ACC112 (cell line): ENCODE measurements around the gene TMPRSS6.

Source experiments
- H2AFZ ChIP-seq: fragments of 200-600 bp; sonication (generic); one replicate; pipeline ENCODE4 v1.6.0; 2017; ENCODE audit warnings: antibody characterized with exemption, low read length; ENCODE audit not compliant: unreplicated experiment
- H3K27ac ChIP-seq: fragments of 200-600 bp; sonication (generic); 2 replicates; pipeline ENCODE4 v1.5.1; 2014; ENCODE audit warnings: low read depth, mild to moderate bottlenecking, antibody characterized with exemption, low read length, moderate library complexity
- H3K27me3 ChIP-seq: fragments of 200-600 bp; sonication (generic); 2 replicates; pipeline ENCODE4 v1.6.1; 2014; ENCODE audit warnings: mild to moderate bottlenecking, antibody characterized with exemption, low read length, moderate library complexity, mixed read lengths; ENCODE audit not compliant: insufficient read depth
- H3K36me3 ChIP-seq: fragments of 200-600 bp; sonication (generic); 2 replicates; pipeline ENCODE4 v1.6.1; 2016; ENCODE audit warnings: mild to moderate bottlenecking, antibody characterized with exemption, low read length, moderate library complexity, mixed read lengths; ENCODE audit not compliant: insufficient read depth
- H3K4me1 ChIP-seq: fragments of 200-600 bp; sonication (generic); one replicate; pipeline ENCODE4 v1.6.1; 2016; ENCODE audit warnings: low read length, mixed read lengths; ENCODE audit not compliant: insufficient read depth, unreplicated experiment, control insufficient read depth
- H3K4me3 ChIP-seq: fragments of 200-600 bp; sonication (generic); 2 replicates; pipeline ENCODE4 v1.5.1; 2014; ENCODE audit warnings: mild to moderate bottlenecking, low read depth, low read length
- H3K79me2 ChIP-seq: fragments of 200-600 bp; sonication (generic); one replicate; pipeline ENCODE4 v1.6.0; 2016; ENCODE audit warnings: low read length; ENCODE audit not compliant: control insufficient read depth, unreplicated experiment, insufficient read depth

Gene TMPRSS6

GRCh38 chr22:37127350-37127878 lies 17.9 kb upstream of the TMPRSS6 start:
- no peaks in the 10 kb centered on the region for H3K79me2 ChIP-seq

GRCh38 chr22:37126882-37127281 lies 17.4 kb upstream of the TMPRSS6 start:
- H3K27me3 ChIP-seq, result no peaks in the 10 kb centered on the region; the same call in 1 of the 2 replicates
- H3K4me1 ChIP-seq, result no peaks in the 10 kb centered on the region

More at GRCh38 chr22:37127350-37127878, 17.9 kb upstream of the TMPRSS6 start:
- Histone ChIP-seq H3K4me3 (no peak overlapping the region), H3K4me1 (no peaks in the 10 kb centered on the region), H3K27ac (no peak overlapping the region), H3K27me3 (no peaks in the 10 kb centered on the region; the same call in 1 of the 2 replicates), H3K36me3 (no peaks in the 10 kb centered on the region), H2AFZ (no peak overlapping the region)

GRCh38 chr22:37126383-37126782 lies 16.9 kb upstream of the TMPRSS6 start:
- no peaks in the 10 kb centered on the region for H3K79me2 ChIP-seq
- H3K27me3 ChIP-seq, result no peaks in the 10 kb centered on the region; the same call in 1 of the 2 replicates
- H2AFZ ChIP-seq, result no peak overlapping the region
- H3K27ac ChIP-seq, result no peak overlapping the region
- H3K36me3 ChIP-seq, result no peaks in the 10 kb centered on the region
- no peaks in the 10 kb centered on the region for H3K4me1 ChIP-seq
- no peak overlapping the region for H3K4me3 ChIP-seq

More at GRCh38 chr22:37126882-37127281, 17.4 kb upstream of the TMPRSS6 start:
- H3K4me3 ChIP-seq, result no peak overlapping the region
- no peak overlapping the region for H3K27ac ChIP-seq
- no peaks in the 10 kb centered on the region for H3K79me2 ChIP-seq
- no peak overlapping the region for H2AFZ ChIP-seq
- no peaks in the 10 kb centered on the region for H3K36me3 ChIP-seq

GRCh38 chr22:37123649-37124048 lies 14.1 kb upstream of the TMPRSS6 start:
- Histone ChIP-seq H3K4me3 (no peak overlapping the region), H2AFZ (no peak overlapping the region), H3K4me1 (no peaks in the 10 kb centered on the region), H3K36me3 (no peaks in the 10 kb centered on the region), H3K27ac (no peak overlapping the region), H3K27me3 (no peaks in the 10 kb centered on the region; the same call in 1 of the 2 replicates), H3K79me2 (no peaks in the 10 kb centered on the region)

- H3K36me3 ChIP-seq, result no peaks in the 10 kb centered on the region
- H3K27ac ChIP-seq, result no peak overlapping the region
- no peak overlapping the region for H3K4me3 ChIP-seq
- no peaks in the 10 kb centered on the region; the same call in 1 of the 2 replicates for H3K27me3 ChIP-seq
- no peaks in the 10 kb centered on the region for H3K4me1 ChIP-seq
- H3K79me2 ChIP-seq, result no peaks in the 10 kb centered on the region
- no peak overlapping the region for H2AFZ ChIP-seq
Observed at GRCh38 chr22:37122598-37123180, 13.2 kb upstream of the TMPRSS6 start.

- no peak overlapping the region for H3K27ac ChIP-seq
- H3K4me1 ChIP-seq, result no peaks in the 10 kb centered on the region
- no peaks in the 10 kb centered on the region for H3K36me3 ChIP-seq
- H3K79me2 ChIP-seq, result no peaks in the 10 kb centered on the region
- peaks cover 2% of the 10 kb centered on the region; the same call in 1 of the 2 replicates for H3K27me3 ChIP-seq
- H2AFZ ChIP-seq, result no peak overlapping the region
- no peak overlapping the region for H3K4me3 ChIP-seq
Observed at GRCh38 chr22:37121887-37122591, 12.5 kb upstream of the TMPRSS6 start.

GRCh38 chr22:37120569-37121340 lies 11.2 kb upstream of the TMPRSS6 start:
- H3K4me3 ChIP-seq, result no peak overlapping the region
- no peak overlapping the region for H2AFZ ChIP-seq
- H3K36me3 ChIP-seq, result no peaks in the 10 kb centered on the region
- H3K79me2 ChIP-seq, result no peaks in the 10 kb centered on the region
- peaks cover 3% of the 10 kb centered on the region; the same call in 1 of the 2 replicates for H3K27me3 ChIP-seq
- no peaks in the 10 kb centered on the region for H3K4me1 ChIP-seq
- no peak overlapping the region for H3K27ac ChIP-seq

- Histone ChIP-seq H3K79me2 (no peaks in the 10 kb centered on the region), H3K36me3 (no peaks in the 10 kb centered on the region), H2AFZ (no peak overlapping the region), H3K27me3 (0 out of 2 replicates have a peak, but pooled peaks cover 3% of the 10 kb centered on the region), H3K27ac (no peak overlapping the region), H3K4me3 (no peak overlapping the region), H3K4me1 (no peaks in the 10 kb centered on the region)
Observed at GRCh38 chr22:37119872-37120271, 10.4 kb upstream of the TMPRSS6 start.

- H3K36me3 ChIP-seq, result no peaks in the 10 kb centered on the region
- no peak overlapping the region for H3K4me3 ChIP-seq
- no peak overlapping the region for H2AFZ ChIP-seq
- H3K27me3 ChIP-seq, result peaks cover 9% of the 10 kb centered on the region; the same call in 1 of the 2 replicates
- no peaks in the 10 kb centered on the region for H3K4me1 ChIP-seq
- H3K79me2 ChIP-seq, result no peaks in the 10 kb centered on the region
- no peak overlapping the region for H3K27ac ChIP-seq
Observed at GRCh38 chr22:37118083-37118482, 8.6 kb upstream of the TMPRSS6 start.

- peaks cover 9% of the 10 kb centered on the region; the same call in 1 of the 2 replicates for H3K27me3 ChIP-seq
- H3K79me2 ChIP-seq, result no peaks in the 10 kb centered on the region
- no peak overlapping the region for H3K4me3 ChIP-seq
- H3K36me3 ChIP-seq, result no peaks in the 10 kb centered on the region
- H3K4me1 ChIP-seq, result no peaks in the 10 kb centered on the region
- H2AFZ ChIP-seq, result no peak overlapping the region
- no peak overlapping the region for H3K27ac ChIP-seq
Observed at GRCh38 chr22:37117092-37117491, 7.6 kb upstream of the TMPRSS6 start.
